ENCODE measurements around the gene MICOS13. TPM values are rescaled to one million over a fixed set of nuclear protein-coding genes. Genes with fewer than 3 reads are reported as not detected.
A peak's percentile ranks its signal among the peaks of the same experiment; 100 is the strongest.

MICOS13 gene
- total and polyA plus RNA-seq, 2 experiments from 2014 or later: 15.5 to 54.6 TPM

GRCh38 chr19:5682107-5682482 lies 1.8 kb upstream of the MICOS13 start:
- DNase-seq (ENCODE audit: low spot score): no peak
- Mint-ChIP-seq H3K36me3 (ENCODE audit: low read depth) (no peaks in the 10 kb centered on the region; the same call in 1 of the 3 replicates), H3K27me3 (ENCODE audit: insufficient read depth, low read depth, poor library complexity) (peaks cover 30% of the 10 kb centered on the region), H3K27ac (no peak overlapping the region), H3K4me3 (peak overlapping the region; percentile 98), H3K4me1 (peaks cover 16% of the 10 kb centered on the region), H3K9me3 (no peaks in the 10 kb centered on the region)
- no peak overlapping the region for H2AFZ ChIP-seq
- H3K79me2 ChIP-seq (replicated peaks; ENCODE audit: insufficient read depth): no peaks in the 10 kb centered on the region
- H3F3A ChIP-seq (replicated peaks; ENCODE audit: low read depth): 0 out of 2 replicates have a peak, but pooled peaks cover 8% of the 10 kb centered on the region
- no peak overlapping the region for H3K27ac ChIP-seq (ENCODE audit: low read depth)
- no peaks in the 10 kb centered on the region for H3K27me3 ChIP-seq (ENCODE audit: insufficient read depth)
- no peak overlapping the region; the same call in 1 of the 2 replicates for H3K4me2 ChIP-seq
- ATAC-seq: no peak
- TF ChIP-seq EZH2phosphoT487 (IDR thresholded peaks at IDR 0.05; ENCODE audit: unreplicated experiment) (no peak), ZNF462 (CRISPR knock-in tag; IDR thresholded peaks at IDR 0.05) (no peak), REST (IDR thresholded peaks at IDR 0.05; ENCODE audit: unreplicated experiment) (no peak), JUNB (IDR thresholded peaks at IDR 0.05; ENCODE audit: unreplicated experiment) (no peak), STAT1 (IDR thresholded peaks at IDR 0.05; ENCODE audit: unreplicated experiment) (no peak), POLR2AphosphoS5 (IDR thresholded peaks at IDR 0.05; ENCODE audit: low read depth) (no peak), ZNF331 (CRISPR knock-in tag; IDR thresholded peaks at IDR 0.05; ENCODE audit: low read depth) (no peak), ETS1 (IDR thresholded peaks at IDR 0.05) (no peak), NANOG (IDR thresholded peaks at IDR 0.05; ENCODE audit: borderline replicate concordance) (no peak), CTCF (conservative IDR thresholded peaks at IDR 0.05; ENCODE audit: low read depth in 2 of 2) (no peak), CREB1 (CRISPR knock-in tag; IDR thresholded peaks at IDR 0.05; ENCODE audit: low read depth) (no peak), EZH2 (IDR thresholded peaks at IDR 0.05; ENCODE audit: low read depth, unreplicated experiment) (no peak), ZNF114 (CRISPR knock-in tag; IDR thresholded peaks at IDR 0.05) (no peak)
- peaks cover 7% of the 10 kb centered on the region for H3K9me2 ChIP-seq (ENCODE audit: insufficient read depth)
- H3K4me3 ChIP-seq: no peak overlapping the region
- H3K36me3 ChIP-seq (ENCODE audit: insufficient read depth): no peaks in the 10 kb centered on the region
- 0 out of 2 replicates have a peak, but pooled peaks cover 4% of the 10 kb centered on the region for H4K20me1 ChIP-seq (replicated peaks; ENCODE audit: insufficient read depth)
- peaks cover 2% of the 10 kb centered on the region; the same call in 1 of the 2 replicates for H3K4me1 ChIP-seq (ENCODE audit: insufficient read depth)

Data from GM23338 (cell line).